Testis (tissue), 3 donors: ENCODE measurements around the gene PIEZO1. TPM values are rescaled to one million over a fixed set of nuclear protein-coding genes. Genes with fewer than 3 reads are reported as not detected.

Experiments used
- DNase-seq: peaks from one replicate; pipeline ENCODE4 v3.0.0-alpha.2; 2019
- H3K27ac ChIP-seq, 2 donors: fragments of 200-600 bp; sonication (generic); one replicate each; pipeline ENCODE4 v1.5.1; 2019
- H3K27me3 ChIP-seq: fragments of 200-600 bp; sonication (generic); one replicate; pipeline ENCODE4 v1.5.1; 2019
- H3K36me3 ChIP-seq: fragments of 200-600 bp; sonication (generic); one replicate; pipeline ENCODE4 v1.5.1; 2017; ENCODE audit warnings: low read depth; ENCODE audit errors: missing control alignments
- H3K4me1 ChIP-seq: fragments of 200-600 bp; sonication (generic); one replicate; pipeline ENCODE4 v1.5.1; 2019
- H3K4me3 ChIP-seq, 2 donors: fragments of 200-600 bp; sonication (generic); one replicate each; pipeline ENCODE4 v1.5.1; 2017 to 2019
- H3K9me3 ChIP-seq: fragments of 200-600 bp; sonication (generic); one replicate; pipeline ENCODE4 v1.5.1; 2017
- POLR2A ChIP-seq: fragments of 450-650 bp; IDR thresholded peaks from one replicate; pipeline ENCODE4 v1.6.1; 2017; ENCODE audit warnings: antibody characterized with exemption, mild to moderate bottlenecking, moderate library complexity
- WGBS, 2 donors: methylation state at CpG; one replicate each; pipeline ENCODE4 v1.1.5; 2018; 5-methylcytosine and 5-hydroxymethylcytosine counted together
- intact Hi-C: fragments of 100-400 bp; cut with DNase I; formaldehyde crosslinking; loops from one replicate; pipeline ENCODE4 v1.15.1; 2023; ENCODE audit warnings: low total_unique reads
- polyA plus RNA-seq: library from polyadenylated mRNA; stranded (reverse); fragments of 350-450 nt; fragmentation: Illumina TruSeq; extraction: RNeasy Lipid Tissue Mini Kit (QIAGEN cat#74804); gene quantifications from one replicate; pipeline ENCODE4 v1.2.3, GENCODE V29; 2014; ENCODE audit warnings: low read depth, low replicate concordance; ENCODE audit not compliant: insufficient read depth
- total RNA-seq, 2 donors: library from RNA; depleted of rRNA; stranded (reverse); fragments of >200 nt; gene quantifications; one replicate each; pipeline ENCODE4 v1.2.3, GENCODE V29; 2016
- TF ChIP-seq, protein P1 (sequence below), 3 experiments: fragments of 450-650 bp in 2 of 3; fragments of 200-600 bp in 1 of 3; sonication (generic) in 1 of 3; IDR thresholded peaks; one replicate each; pipeline ENCODE4 v1.5.1; 2016 to 2019; ENCODE audit warnings: antibody characterized with exemption in 3 of 3, mild to moderate bottlenecking in 2 of 3, moderate library complexity in 1 of 3

The PIEZO1 gene
- total and polyA plus RNA-seq, 3 donors from 2014 or later = 24.2 to 44.5 (median 40.7) TPM

DNA sequence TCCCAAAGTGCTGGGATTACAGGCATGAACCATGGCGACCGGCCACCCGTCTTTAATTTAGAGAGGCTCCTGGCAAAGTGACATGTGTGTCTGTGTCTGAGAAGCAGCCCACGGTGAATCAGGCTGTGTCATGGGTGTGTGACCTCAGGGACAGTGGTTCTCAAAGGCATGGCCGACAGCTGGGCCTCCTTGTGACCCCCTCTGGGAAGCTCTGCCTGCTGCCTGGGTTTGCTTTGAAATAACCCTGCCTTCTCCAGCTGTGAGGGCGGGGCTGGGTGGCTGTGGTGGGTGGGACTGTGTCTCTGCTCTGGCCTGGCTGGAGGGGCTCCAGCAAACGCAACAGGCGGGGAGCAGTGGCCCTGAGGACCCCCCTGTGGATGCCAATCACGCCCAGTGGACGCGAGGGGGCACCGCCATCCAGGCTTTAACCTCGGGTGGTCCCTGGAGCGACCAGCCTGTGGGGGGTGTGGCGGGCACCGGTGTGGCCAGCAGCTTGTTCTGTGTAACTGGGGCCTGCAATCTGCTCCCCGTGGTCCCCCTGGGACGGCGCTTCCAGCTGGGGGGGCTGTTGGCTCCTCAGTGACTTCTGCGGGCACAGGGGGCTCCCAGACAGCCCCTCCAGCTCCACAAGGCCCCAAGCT, 35.5 kb upstream of the PIEZO1 start:
- no peak for DNase-seq
- no peaks in the 10 kb centered on the region for H3K36me3 ChIP-seq
- no peak overlapping the region for H3K4me3 ChIP-seq
- H3K4me1 ChIP-seq = no peaks in the 10 kb centered on the region
- WGBS, 2 donors = 89 to 96% methylated on average over 5 to 19 of the region's 20 CpGs
- H3K27me3 ChIP-seq = no peaks in the 10 kb centered on the region
- H3K27ac ChIP-seq = no peak overlapping the region
- intact Hi-C loops = no loop called here
- H3K9me3 ChIP-seq = no peaks in the 10 kb centered on the region
- TF ChIP-seq, protein P1, sequence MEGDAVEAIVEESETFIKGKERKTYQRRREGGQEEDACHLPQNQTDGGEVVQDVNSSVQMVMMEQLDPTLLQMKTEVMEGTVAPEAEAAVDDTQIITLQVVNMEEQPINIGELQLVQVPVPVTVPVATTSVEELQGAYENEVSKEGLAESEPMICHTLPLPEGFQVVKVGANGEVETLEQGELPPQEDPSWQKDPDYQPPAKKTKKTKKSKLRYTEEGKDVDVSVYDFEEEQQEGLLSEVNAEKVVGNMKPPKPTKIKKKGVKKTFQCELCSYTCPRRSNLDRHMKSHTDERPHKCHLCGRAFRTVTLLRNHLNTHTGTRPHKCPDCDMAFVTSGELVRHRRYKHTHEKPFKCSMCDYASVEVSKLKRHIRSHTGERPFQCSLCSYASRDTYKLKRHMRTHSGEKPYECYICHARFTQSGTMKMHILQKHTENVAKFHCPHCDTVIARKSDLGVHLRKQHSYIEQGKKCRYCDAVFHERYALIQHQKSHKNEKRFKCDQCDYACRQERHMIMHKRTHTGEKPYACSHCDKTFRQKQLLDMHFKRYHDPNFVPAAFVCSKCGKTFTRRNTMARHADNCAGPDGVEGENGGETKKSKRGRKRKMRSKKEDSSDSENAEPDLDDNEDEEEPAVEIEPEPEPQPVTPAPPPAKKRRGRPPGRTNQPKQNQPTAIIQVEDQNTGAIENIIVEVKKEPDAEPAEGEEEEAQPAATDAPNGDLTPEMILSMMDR (IDR thresholded peaks at IDR 0.05) = no peak
- TF ChIP-seq POLR2A = no peak

DNA sequence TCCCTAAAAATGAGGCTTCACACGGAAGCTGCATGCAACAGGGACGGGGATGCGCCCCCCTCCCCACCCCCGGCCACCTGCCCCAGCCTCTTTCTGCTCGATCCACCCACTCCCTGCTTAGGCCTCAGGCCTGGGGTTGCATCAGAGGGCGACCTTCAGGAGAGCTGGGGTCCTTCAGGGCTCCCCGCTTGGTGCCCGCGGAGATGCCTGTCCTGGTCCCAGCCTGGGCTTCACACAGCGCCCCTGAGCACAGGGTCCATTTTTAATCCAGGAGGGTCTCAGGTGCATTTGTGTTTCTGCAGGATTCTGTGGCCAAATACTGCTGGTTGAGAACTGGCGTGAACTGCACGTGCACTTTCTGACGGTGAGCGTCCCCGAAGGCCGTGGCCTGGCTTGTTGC, 34.1 kb upstream of the PIEZO1 start:
- DNase-seq = no peak
- intact Hi-C loops = no loop called here
- no peak overlapping the region for H3K27ac ChIP-seq
- H3K27me3 ChIP-seq = no peaks in the 10 kb centered on the region
- 87 to 88% methylated on average over 14 to 16 of the region's 16 CpGs for WGBS, 2 donors
- no peaks in the 10 kb centered on the region for H3K4me1 ChIP-seq
- H3K9me3 ChIP-seq = no peaks in the 10 kb centered on the region
- H3K36me3 ChIP-seq = no peaks in the 10 kb centered on the region
- no peak overlapping the region for H3K4me3 ChIP-seq
- TF ChIP-seq, protein P1 (IDR thresholded peaks at IDR 0.05) = no peak
- no peak for TF ChIP-seq POLR2A

DNA sequence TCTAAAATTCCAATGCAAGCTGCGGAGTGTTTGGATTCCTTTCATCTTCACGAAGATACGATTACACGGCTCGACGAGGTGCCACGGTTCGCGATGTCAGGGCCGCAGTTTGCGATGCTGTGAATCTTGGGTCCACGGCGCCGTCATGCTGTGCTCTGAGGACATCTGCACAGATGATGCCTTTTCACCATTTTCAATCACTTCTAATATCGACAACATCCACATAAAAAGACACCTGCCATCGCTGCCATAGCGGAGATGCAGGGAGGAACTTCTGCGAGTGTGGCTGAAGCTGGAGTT, 33.5 kb upstream of the PIEZO1 start:
- no peak overlapping the region for H3K27ac ChIP-seq
- H3K4me1 ChIP-seq = no peaks in the 10 kb centered on the region
- WGBS, 2 donors = 93 to 95% methylated on average over 18 of the region's 18 CpGs
- H3K36me3 ChIP-seq = no peaks in the 10 kb centered on the region
- no peaks in the 10 kb centered on the region for H3K27me3 ChIP-seq
- TF ChIP-seq, protein P1 (IDR thresholded peaks at IDR 0.05) = no peak
- no peak for TF ChIP-seq POLR2A
- intact Hi-C loops = no loop called here
- no peak overlapping the region for H3K4me3 ChIP-seq
- no peaks in the 10 kb centered on the region for H3K9me3 ChIP-seq
- no peak for DNase-seq

DNA sequence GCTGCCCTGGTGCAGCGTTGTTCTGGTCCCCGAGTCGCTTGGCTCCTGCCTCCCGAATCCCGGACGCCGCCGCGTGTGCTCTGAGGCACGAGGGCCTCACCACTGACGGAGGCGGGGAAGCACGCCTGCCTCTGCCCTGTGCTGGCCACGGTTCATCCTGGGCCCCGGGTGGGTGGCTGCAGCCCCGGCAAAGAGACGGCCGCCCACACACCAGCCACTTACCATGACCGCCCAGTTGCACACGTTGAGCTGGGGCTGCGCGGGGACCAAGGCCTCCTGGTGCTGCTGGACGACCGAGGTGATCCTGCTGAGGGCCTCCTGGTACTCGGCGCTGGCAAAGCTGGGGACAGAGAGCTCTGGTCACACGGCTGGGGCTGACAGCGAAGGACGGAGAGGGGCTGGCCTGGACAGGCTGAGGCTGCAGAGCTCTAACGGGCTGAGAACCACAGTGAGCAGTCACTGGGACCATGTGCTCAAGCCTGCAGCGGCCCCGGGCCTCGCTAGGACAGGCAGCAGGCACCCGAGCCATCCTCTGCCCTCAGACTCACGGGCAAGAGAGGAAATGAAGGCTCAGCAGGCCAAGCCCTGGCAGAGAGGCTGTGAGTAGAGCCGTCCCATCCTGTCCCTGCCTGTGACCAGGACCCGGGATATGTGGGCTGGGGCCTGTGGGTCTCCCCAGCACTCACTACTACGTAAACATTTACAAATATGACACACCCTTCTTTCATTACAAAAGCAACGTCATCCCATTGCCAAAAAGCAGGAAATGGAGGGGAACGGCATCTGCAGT, 33.0 kb upstream of the PIEZO1 start:
- DNase-seq = no peak
- Histone ChIP-seq H3K4me1 (peaks cover 2% of the 10 kb centered on the region), H3K4me3 (no peak overlapping the region), H3K9me3 (no peaks in the 10 kb centered on the region), H3K27ac (no peak overlapping the region), H3K27me3 (no peaks in the 10 kb centered on the region), H3K36me3 (no peaks in the 10 kb centered on the region)
- intact Hi-C loops = no loop called here
- TF ChIP-seq, protein P1 (IDR thresholded peaks at IDR 0.05) = no peak
- no peak for TF ChIP-seq POLR2A
- WGBS, 2 donors = 88 to 90% methylated on average over 10 to 40 of the region's 40 CpGs
